Transverse colon (tissue), 4 donors: ENCODE results near the gene DCHS2. TPM values are rescaled to one million over a fixed set of nuclear protein-coding genes. Genes with fewer than 3 reads are reported as not detected.

Experiments
- DNase-seq: peaks from one replicate; pipeline ENCODE4 v3.0.0-alpha.2; 2019
- H3K27ac ChIP-seq, 4 donors: fragments of 200-600 bp; sonication (generic); 2 replicates each; pipeline ENCODE4 v1.5.1; 2016 to 2018; ENCODE audit warnings: inconsistent platforms in 4 of 4
- H3K27me3 ChIP-seq: fragments of 200-600 bp; sonication (generic); 2 replicates; pipeline ENCODE4 v1.5.1; 2017; ENCODE audit warnings: inconsistent platforms
- H3K36me3 ChIP-seq, 4 donors: fragments of 200-600 bp; sonication (generic); 2 replicates each; pipeline ENCODE4 v1.5.1; 2017 to 2019; ENCODE audit warnings: inconsistent platforms in 4 of 4
- H3K4me1 ChIP-seq, 4 donors: fragments of 200-600 bp; sonication (generic); 2 replicates each; pipeline ENCODE4 v1.5.1; 2017 to 2020; ENCODE audit warnings: inconsistent platforms in 4 of 4
- H3K4me3 ChIP-seq, 4 donors: fragments of 200-600 bp; sonication (generic); 1 replicate in 1 of 4; 2 replicates in 3 of 4; pipeline versions ENCODE4 v1.5.1 to v1.6.1; 2017 to 2019; ENCODE audit warnings: inconsistent platforms in 4 of 4
- H3K9me3 ChIP-seq, 2 donors: fragments of 200-600 bp; sonication (generic); 2 replicates each; pipeline ENCODE4 v1.5.1; 2017 to 2019; ENCODE audit warnings: inconsistent platforms in 2 of 2
- EP300 ChIP-seq: sonication (generic); formaldehyde crosslinking; IDR thresholded peaks from one replicate; pipeline ENCODE4 v1.6.1; 2017; ENCODE audit warnings: antibody characterized with exemption, low read depth
- POLR2A ChIP-seq: fragments of 450-650 bp; IDR thresholded peaks from one replicate; pipeline ENCODE4 v1.6.1; 2016; ENCODE audit warnings: antibody characterized with exemption, mild to moderate bottlenecking, moderate library complexity
- POLR2AphosphoS5 ChIP-seq, 3 donors: sonication (generic); formaldehyde crosslinking; IDR thresholded peaks; one replicate each; pipeline ENCODE4 v1.6.1; 2016; ENCODE audit warnings: antibody characterized with exemption in 3 of 3
- WGBS, 2 donors: methylation state at CpG; one replicate each; pipeline ENCODE4 v1.1.5; 2018; ENCODE audit warnings: low coverage in 1 of 2; 5-methylcytosine and 5-hydroxymethylcytosine counted together
- in situ Hi-C, 4 donors: fragments of 200-750 bp; cut with MboI; loops; one replicate each; pipeline versions ENCODE4 v1.15.0 to v1.15.1; 2017; ENCODE audit warnings: low sequenced_read_pairs in 3 of 4, low pct_ligation_motif_present in 1 of 4, low pct_unique_long_range_greater_than_20kb in 1 of 4
- intact Hi-C: fragments of 100-400 bp; cut with DNase I; formaldehyde crosslinking; loops from one replicate; pipeline ENCODE4 v1.15.1; 2023; ENCODE audit warnings: low total_unique reads
- total RNA-seq, 4 donors: library from RNA; depleted of rRNA; stranded (reverse); fragments of >200 nt; gene quantifications; one replicate each; pipeline ENCODE4 v1.1.0, GENCODE V29; 2016
- TF ChIP-seq, protein P1 (sequence below), 5 experiments: fragments of 200-600 bp in 3 of 5; fragments of 450-650 bp in 2 of 5; sonication (generic) in 3 of 5; IDR thresholded peaks; 1 replicate in 2 of 5; 2 replicates in 3 of 5; pipeline ENCODE4 v1.5.1; 2016 to 2017; ENCODE audit warnings: antibody characterized with exemption in 5 of 5, inconsistent platforms in 3 of 5, mild to moderate bottlenecking in 2 of 5, moderate library complexity in 1 of 5

The DCHS2 gene
- total RNA-seq, 4 donors from 2014 or later: 0.60 to 20.6 (median 2.9) TPM

DNA sequence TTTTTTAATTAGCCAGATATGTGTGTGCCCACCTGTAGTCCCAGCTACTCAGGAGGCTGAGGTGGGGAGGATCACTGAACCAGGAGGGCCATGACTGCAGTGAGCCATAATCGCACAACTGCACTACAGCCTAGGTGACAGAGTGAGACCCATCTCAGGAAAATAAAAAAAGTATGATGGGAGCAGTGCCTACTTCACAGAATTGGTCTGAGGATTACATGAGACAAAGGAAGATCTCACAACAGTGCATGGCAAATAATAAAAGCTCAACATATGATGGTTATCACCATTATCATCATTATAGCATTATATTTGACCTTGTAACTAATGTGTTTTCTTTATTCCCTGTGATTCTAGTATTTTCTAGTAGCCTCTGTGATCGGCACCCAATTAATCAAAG, 19.9 kb upstream of the DCHS2 start:
- H3K36me3 ChIP-seq: no peaks in the 10 kb centered on the region
- TF ChIP-seq POLR2A (no peak), EP300 (no peak), POLR2AphosphoS5 (IDR thresholded peaks at IDR 0.05) (no peak)
- TF ChIP-seq, protein P1, sequence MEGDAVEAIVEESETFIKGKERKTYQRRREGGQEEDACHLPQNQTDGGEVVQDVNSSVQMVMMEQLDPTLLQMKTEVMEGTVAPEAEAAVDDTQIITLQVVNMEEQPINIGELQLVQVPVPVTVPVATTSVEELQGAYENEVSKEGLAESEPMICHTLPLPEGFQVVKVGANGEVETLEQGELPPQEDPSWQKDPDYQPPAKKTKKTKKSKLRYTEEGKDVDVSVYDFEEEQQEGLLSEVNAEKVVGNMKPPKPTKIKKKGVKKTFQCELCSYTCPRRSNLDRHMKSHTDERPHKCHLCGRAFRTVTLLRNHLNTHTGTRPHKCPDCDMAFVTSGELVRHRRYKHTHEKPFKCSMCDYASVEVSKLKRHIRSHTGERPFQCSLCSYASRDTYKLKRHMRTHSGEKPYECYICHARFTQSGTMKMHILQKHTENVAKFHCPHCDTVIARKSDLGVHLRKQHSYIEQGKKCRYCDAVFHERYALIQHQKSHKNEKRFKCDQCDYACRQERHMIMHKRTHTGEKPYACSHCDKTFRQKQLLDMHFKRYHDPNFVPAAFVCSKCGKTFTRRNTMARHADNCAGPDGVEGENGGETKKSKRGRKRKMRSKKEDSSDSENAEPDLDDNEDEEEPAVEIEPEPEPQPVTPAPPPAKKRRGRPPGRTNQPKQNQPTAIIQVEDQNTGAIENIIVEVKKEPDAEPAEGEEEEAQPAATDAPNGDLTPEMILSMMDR (IDR thresholded peaks at IDR 0.05): no peak
- 73 to 100% methylated on average over 2 of the region's 2 CpGs for WGBS, 2 donors
- in situ Hi-C loops: loop anchor here in 1 of 4 donors (25.0 kb wide), 1 partner anchor 724 kb away; the partner anchor contains the start of gene SFRP2
- no peaks in the 10 kb centered on the region for H3K9me3 ChIP-seq
- H3K27me3 ChIP-seq: peaks cover 4% of the 10 kb centered on the region
- H3K27ac ChIP-seq: no peak overlapping the region
- intact Hi-C loops: no loop called here
- H3K4me1 ChIP-seq: no peaks in the 10 kb centered on the region
- no peak overlapping the region for H3K4me3 ChIP-seq
- DNase-seq: no peak

DNA sequence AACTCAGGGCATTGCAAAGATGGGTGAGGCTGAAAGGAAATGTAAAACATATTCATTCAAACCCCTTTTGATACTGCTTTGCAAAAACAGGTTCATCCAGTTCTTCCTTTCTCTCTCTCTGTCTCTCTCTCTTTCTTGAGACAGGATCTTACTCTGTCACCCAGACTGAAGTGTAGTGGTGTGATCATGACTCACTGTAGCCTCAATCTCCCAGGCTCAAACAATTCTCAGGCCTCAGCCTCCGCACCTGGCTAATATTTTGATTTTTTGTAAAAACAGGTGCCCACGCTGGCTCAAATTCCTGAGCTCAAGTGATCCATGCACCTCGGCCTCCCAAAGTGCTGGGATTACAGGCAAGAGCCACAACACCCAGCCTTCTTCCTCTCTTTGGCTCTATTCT, 15.6 kb upstream of the DCHS2 start:
- H3K36me3 ChIP-seq: no peaks in the 10 kb centered on the region
- H3K4me3 ChIP-seq: no peak overlapping the region
- H3K27me3 ChIP-seq: peaks cover 6% of the 10 kb centered on the region
- no peaks in the 10 kb centered on the region for H3K9me3 ChIP-seq
- TF ChIP-seq EP300 (no peak), POLR2A (no peak), POLR2AphosphoS5 (IDR thresholded peaks at IDR 0.05) (no peak)
- TF ChIP-seq, protein P1 (IDR thresholded peaks at IDR 0.05): no peak
- no peak for DNase-seq
- 87% methylated on average over 3 of the region's 3 CpGs; no CpG with 5 or more reads in 1 of the 2 donors for WGBS, 2 donors
- in situ Hi-C loops (loop anchor here in 2 of 4 donors (10.0 to 25.0 kb wide), 2 partner anchors 102 to 720 kb away; partner anchors contain the start of gene SFRP2 (in 1 of the 2)), intact Hi-C loops (loop anchor here (5.0 kb wide), 1 partner anchor 110 kb away; no protein-coding TSS in a partner anchor)
- no peak overlapping the region for H3K27ac ChIP-seq
- H3K4me1 ChIP-seq: peaks cover 0 to 3% (median 0%) of the 10 kb centered on the region in 4 donors

DNA sequence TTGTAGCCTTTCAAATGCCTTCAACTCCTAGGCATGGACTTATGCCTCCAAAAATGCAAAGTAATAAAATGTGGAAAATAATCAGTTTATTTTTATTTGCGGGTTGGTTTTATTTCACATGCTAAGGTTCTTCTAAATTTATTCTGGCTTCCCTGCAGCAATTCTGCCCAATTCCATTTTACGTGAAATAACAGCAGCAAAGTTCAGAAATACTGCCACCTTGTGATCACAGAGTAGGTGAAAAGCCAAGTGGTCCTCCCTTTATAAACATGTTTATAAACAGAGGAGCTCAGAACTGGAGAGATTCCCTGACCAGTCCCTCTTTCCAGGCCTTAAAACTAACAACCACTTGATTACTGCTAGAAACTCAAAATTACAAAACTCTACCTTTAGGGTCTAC, 14.7 kb upstream of the DCHS2 start:
- no peak for DNase-seq
- intact Hi-C loops (loop anchor here (5.0 kb wide), 1 partner anchor 109 kb away; no protein-coding TSS in a partner anchor), in situ Hi-C loops (loop anchor here in 2 of 4 donors (10.0 to 25.0 kb wide), 2 partner anchors 101 to 719 kb away; partner anchors contain the start of gene SFRP2 (in 1 of the 2))
- Histone ChIP-seq H3K27me3 (peaks cover 6% of the 10 kb centered on the region), H3K9me3 (no peaks in the 10 kb centered on the region), H3K4me1 (peaks cover 0 to 3% (median 0%) of the 10 kb centered on the region in 4 donors), H3K27ac (no peak overlapping the region), H3K4me3 (no peak overlapping the region), H3K36me3 (no peaks in the 10 kb centered on the region)
- TF ChIP-seq, protein P1 (IDR thresholded peaks at IDR 0.05): peak in 4 of 5 experiments; percentile 34 to 46 (median 38)
- TF ChIP-seq POLR2A (no peak), POLR2AphosphoS5 (IDR thresholded peaks at IDR 0.05) (no peak)
- WGBS, 2 donors: 1 to 16% methylated on average over 2 of the region's 2 CpGs

DNA sequence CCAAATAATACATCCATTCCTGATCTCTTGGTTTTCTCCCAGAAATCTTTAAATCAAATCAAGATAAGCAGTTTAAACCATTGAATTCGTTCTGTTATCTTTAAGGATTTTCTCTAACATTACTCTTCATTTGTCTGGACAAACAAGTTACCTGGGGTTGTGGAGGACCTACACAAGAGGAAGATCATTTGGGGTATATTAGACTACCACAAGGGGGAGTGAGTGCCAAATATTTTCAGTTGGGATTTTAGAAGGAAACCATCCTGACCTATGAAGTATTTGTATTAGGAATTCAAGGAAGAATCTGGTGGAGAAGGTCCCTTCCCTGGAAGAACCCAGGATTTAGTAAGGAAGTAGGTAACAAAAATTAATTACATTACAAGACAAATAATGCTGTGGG, 12.0 kb upstream of the DCHS2 start:
- H3K4me3 ChIP-seq: no peak overlapping the region
- peaks cover 15% of the 10 kb centered on the region for H3K27me3 ChIP-seq
- DNase-seq: no peak
- peaks cover 0 to 3% (median 0%) of the 10 kb centered on the region in 4 donors for H3K4me1 ChIP-seq
- no peaks in the 10 kb centered on the region for H3K9me3 ChIP-seq
- H3K36me3 ChIP-seq: no peaks in the 10 kb centered on the region
- in situ Hi-C loops: loop anchor here in 2 of 4 donors (10.0 to 25.0 kb wide), 2 partner anchors 99 to 716 kb away; partner anchors contain the start of gene SFRP2 (in 1 of the 2)
- no peak overlapping the region for H3K27ac ChIP-seq
- intact Hi-C loops: no loop called here
- WGBS, 2 donors: 13% methylated on average over 1 of the region's 1 CpG
- TF ChIP-seq, protein P1 (IDR thresholded peaks at IDR 0.05): peak in 3 of 5 experiments; percentile 36 to 43 (median 39)
- TF ChIP-seq POLR2A (no peak), EP300 (no peak), POLR2AphosphoS5 (IDR thresholded peaks at IDR 0.05) (no peak)
